ENCODE results near the gene DDAH2. TPM values are rescaled to one million over a fixed set of nuclear protein-coding genes. Genes with fewer than 3 reads are reported as not detected.
A peak's percentile ranks its signal among the peaks of the same experiment; 100 is the strongest.

Gene DDAH2
- total and polyA plus RNA-seq, 2 experiments from 2014 or later, result 138 to 170 TPM

- no peak overlapping the region for H3K4me3 ChIP-seq
- TF ChIP-seq CTCF (IDR thresholded peaks at IDR 0.05; ENCODE audit: low read depth, low read length), result no peak
- H3K27ac ChIP-seq, result peak overlapping the region; percentile 91
- no peaks in the 10 kb centered on the region for H3K27me3 ChIP-seq
- no peak for DNase-seq (ENCODE audit: low read depth in 1 of 2, low spot score in 1 of 2)
- H3K36me3 ChIP-seq, result no peaks in the 10 kb centered on the region
- peaks cover 22% of the 10 kb centered on the region for H3K4me1 ChIP-seq (ENCODE audit: low read depth)
- H3K9me3 ChIP-seq (ENCODE audit: low read depth), result no peaks in the 10 kb centered on the region
These were observed 46.8 kb upstream of the DDAH2 start for GRCh38 chr6:31775633-31776484.

GRCh38 chr6:31775184-31775583, 46.1 kb upstream of the DDAH2 start:
- no peak for TF ChIP-seq CTCF (IDR thresholded peaks at IDR 0.05; ENCODE audit: low read depth, low read length)
- Histone ChIP-seq H3K4me1 (ENCODE audit: low read depth) (peaks cover 22% of the 10 kb centered on the region), H3K36me3 (no peaks in the 10 kb centered on the region), H3K9me3 (ENCODE audit: low read depth) (no peaks in the 10 kb centered on the region), H3K4me3 (no peak overlapping the region), H3K27me3 (no peaks in the 10 kb centered on the region), H3K27ac (peak overlapping the region; percentile 50)
- no peak for DNase-seq (ENCODE audit: low read depth in 1 of 2, low spot score in 1 of 2)

DNA sequence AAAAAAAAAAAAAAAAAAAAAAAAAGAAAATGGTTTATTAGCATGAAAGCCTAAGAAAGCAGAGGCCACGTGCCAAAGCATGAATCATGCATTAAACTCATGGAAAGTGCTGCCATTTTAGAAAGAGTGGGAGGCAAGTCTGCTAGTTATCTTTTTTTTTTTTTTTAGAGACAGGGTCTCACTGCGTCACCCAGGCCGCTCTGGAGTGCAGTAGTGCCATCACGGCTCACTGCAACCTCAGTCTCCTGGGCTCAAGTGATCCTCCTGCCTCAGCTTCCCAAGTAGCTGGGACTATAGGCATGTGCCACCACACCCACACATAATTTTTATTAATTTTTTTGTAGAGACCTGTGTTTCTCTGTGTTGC, 42.9 kb upstream of the DDAH2 start:
- TF ChIP-seq CTCF (IDR thresholded peaks at IDR 0.05; ENCODE audit: low read depth, low read length), result no peak
- Histone ChIP-seq H3K27me3 (no peaks in the 10 kb centered on the region), H3K9me3 (ENCODE audit: low read depth) (no peaks in the 10 kb centered on the region), H3K36me3 (no peaks in the 10 kb centered on the region), H3K27ac (no peak overlapping the region), H3K4me3 (no peak overlapping the region), H3K4me1 (ENCODE audit: low read depth) (peaks cover 11% of the 10 kb centered on the region)
- DNase-seq (ENCODE audit: low read depth in 1 of 2, low spot score in 1 of 2), result peak in 1 of 2 donors; percentile 65

- Histone ChIP-seq H3K27me3 (no peaks in the 10 kb centered on the region), H3K4me3 (no peak overlapping the region), H3K9me3 (ENCODE audit: low read depth) (no peaks in the 10 kb centered on the region), H3K36me3 (no peaks in the 10 kb centered on the region), H3K27ac (no peak overlapping the region), H3K4me1 (ENCODE audit: low read depth) (no peaks in the 10 kb centered on the region)
- no peak for TF ChIP-seq CTCF (IDR thresholded peaks at IDR 0.05; ENCODE audit: low read depth, low read length)
- no peak for DNase-seq (ENCODE audit: low read depth in 1 of 2, low spot score in 1 of 2)
These were observed 41.8 kb upstream of the DDAH2 start for GRCh38 chr6:31770860-31771259.

GRCh38 chr6:31769684-31770371, 40.7 kb upstream of the DDAH2 start:
- Histone ChIP-seq H3K27me3 (no peaks in the 10 kb centered on the region), H3K4me1 (ENCODE audit: low read depth) (no peaks in the 10 kb centered on the region), H3K27ac (no peak overlapping the region), H3K4me3 (no peak overlapping the region), H3K9me3 (ENCODE audit: low read depth) (no peaks in the 10 kb centered on the region), H3K36me3 (no peaks in the 10 kb centered on the region)
- peak; percentile 77 for TF ChIP-seq CTCF (IDR thresholded peaks at IDR 0.05; ENCODE audit: low read depth, low read length)
- DNase-seq (ENCODE audit: low read depth in 1 of 2, low spot score in 1 of 2), result peak; percentile 45 to 60
